HepG2 (cell line): ENCODE results near the gene KDM4D. TPM values are rescaled to one million over a fixed set of nuclear protein-coding genes. Genes with fewer than 3 reads are reported as not detected.

ENCODE experiments used
- DNMT3B ChIP-seq: conservative IDR thresholded peaks from 2 replicates; pipeline ENCODE4 v1.6.1; 2016; ENCODE audit warnings: missing biosample characterization, control low read depth
- GATAD1 ChIP-seq: IDR thresholded peaks from 2 replicates; pipeline ENCODE4 v1.6.1; 2016; ENCODE audit warnings: missing genetic modification reagents, missing compliant biosample characterization
- HNRNPLL ChIP-seq: fragments of 200-400 bp; formaldehyde crosslinking; IDR thresholded peaks from 2 replicates; pipeline ENCODE4 v1.6.1; 2017; ENCODE audit warnings: mild to moderate bottlenecking, low read depth, low read length; ENCODE audit not compliant: poor library complexity, severe bottlenecking
- HOXD1 ChIP-seq: sonication (generic); formaldehyde crosslinking; IDR thresholded peaks from 2 replicates; pipeline ENCODE4 v1.5.0; 2020; ENCODE audit warnings: missing genetic modification reagents
- KLF16 ChIP-seq, 2 experiments: sonication (generic) in 1 of 2; formaldehyde crosslinking in 1 of 2; IDR thresholded peaks; 2 replicates each; pipeline versions ENCODE4 v1.6.1 to v1.8.0; 2016 to 2023; ENCODE audit warnings: missing genetic modification reagents in 2 of 2, missing compliant biosample characterization in 1 of 2
- MYC ChIP-seq: sonication (generic); formaldehyde crosslinking; IDR thresholded peaks from 2 replicates; pipeline ENCODE4 v1.9.0; 2021; ENCODE audit warnings: missing genetic modification reagents, borderline replicate concordance
- NFKB2 ChIP-seq: sonication (generic); formaldehyde crosslinking; IDR thresholded peaks from 2 replicates; pipeline ENCODE4 v1.4.0; 2020; ENCODE audit warnings: missing genetic modification reagents, borderline replicate concordance
- ONECUT2 ChIP-seq: sonication (generic); formaldehyde crosslinking; IDR thresholded peaks from 2 replicates; pipeline ENCODE4 v1.4.0; 2020; ENCODE audit warnings: missing genetic modification reagents
- PHF20 ChIP-seq: sonication (generic); formaldehyde crosslinking; IDR thresholded peaks from 2 replicates; pipeline ENCODE4 v1.5.0; 2020; ENCODE audit warnings: mild to moderate bottlenecking, missing genetic modification reagents
- PHF8 ChIP-seq: sonication (generic); formaldehyde crosslinking; IDR thresholded peaks from 2 replicates; pipeline ENCODE4 v1.5.0; 2020; ENCODE audit warnings: missing genetic modification reagents
- RFXAP ChIP-seq: sonication (generic); formaldehyde crosslinking; IDR thresholded peaks from 2 replicates; pipeline ENCODE4 v1.4.0; 2020; ENCODE audit warnings: missing genetic modification reagents, borderline replicate concordance
- RXRA ChIP-seq: sonication (generic); formaldehyde crosslinking; IDR thresholded peaks from 2 replicates; pipeline ENCODE4 v1.5.1; 2020; ENCODE audit warnings: missing genetic modification reagents
- SP1 ChIP-seq, 2 experiments: fragments of 450-650 bp in 1 of 2; sonication (generic) in 1 of 2; formaldehyde crosslinking in 1 of 2; IDR thresholded peaks; 2 replicates each; pipeline versions ENCODE4 v1.4.0 to v1.6.1; 2016 to 2020; ENCODE audit warnings: missing genetic modification reagents in 1 of 2
- SUZ12 ChIP-seq: fragments of 150-350 bp; IDR thresholded peaks from 2 replicates; pipeline ENCODE4 v1.6.1; 2014; ENCODE audit warnings: low read depth, low read length
- TSC22D2 ChIP-seq: sonication (generic); formaldehyde crosslinking; IDR thresholded peaks from 2 replicates; pipeline ENCODE4 v1.5.1; 2020; ENCODE audit warnings: missing genetic modification reagents, mild to moderate bottlenecking, borderline replicate concordance
- YY1 ChIP-seq: IDR thresholded peaks from 2 replicates; pipeline ENCODE4 v1.6.1; 2011; ENCODE audit warnings: low read length, low read depth, moderate library complexity, mild to moderate bottlenecking; ENCODE audit not compliant: insufficient read depth, insufficient replicate concordance
- ZIK1 ChIP-seq: sonication (generic); formaldehyde crosslinking; IDR thresholded peaks from 2 replicates; pipeline ENCODE4 v1.5.0; 2020; ENCODE audit warnings: mild to moderate bottlenecking, low read depth, missing genetic modification reagents, borderline replicate concordance
- ZNF317 ChIP-seq: sonication (generic); formaldehyde crosslinking; IDR thresholded peaks from 2 replicates; pipeline ENCODE4 v1.5.0; 2020; ENCODE audit warnings: mild to moderate bottlenecking, missing genetic modification reagents
- ZNF337 ChIP-seq: sonication (generic); formaldehyde crosslinking; IDR thresholded peaks from 2 replicates; pipeline ENCODE4 v1.5.1; 2020; ENCODE audit warnings: missing genetic modification reagents, low read depth, mild to moderate bottlenecking, borderline replicate concordance
- ZNF33A ChIP-seq: sonication (generic); formaldehyde crosslinking; IDR thresholded peaks from 2 replicates; pipeline ENCODE4 v1.5.1; 2020; ENCODE audit warnings: missing genetic modification reagents, mild to moderate bottlenecking, moderate library complexity, borderline replicate concordance
- ZNF350 ChIP-seq: sonication (generic); formaldehyde crosslinking; IDR thresholded peaks from 2 replicates; pipeline ENCODE4 v1.4.0; 2020; ENCODE audit warnings: mild to moderate bottlenecking, low read depth, missing genetic modification reagents, borderline replicate concordance
- ZNF451 ChIP-seq: sonication (generic); formaldehyde crosslinking; IDR thresholded peaks from 2 replicates; pipeline ENCODE4 v1.5.0; 2020; ENCODE audit warnings: mild to moderate bottlenecking, missing genetic modification reagents
- ZNF501 ChIP-seq: sonication (generic); formaldehyde crosslinking; IDR thresholded peaks from 2 replicates; pipeline ENCODE4 v1.5.1; 2020; ENCODE audit warnings: mild to moderate bottlenecking, moderate library complexity, missing genetic modification reagents
- ZNF547 ChIP-seq: sonication (generic); formaldehyde crosslinking; IDR thresholded peaks from 2 replicates; pipeline ENCODE4 v1.5.1; 2020; ENCODE audit warnings: mild to moderate bottlenecking, missing genetic modification reagents
- ZSCAN31 ChIP-seq: sonication (generic); formaldehyde crosslinking; IDR thresholded peaks from 2 replicates; pipeline ENCODE4 v1.5.0; 2020; ENCODE audit warnings: low read depth, mild to moderate bottlenecking, missing genetic modification reagents
- polyA plus RNA-seq, 8 experiments: library from polyadenylated mRNA; depleted of rRNA in 3 of 8; stranded (reverse) in 7 of 8; unstranded in 1 of 8; fragments of >200 nt; fragmentation: Illumina TruSeq in 4 of 8; extraction: Trizol in 4 of 8; gene quantifications; 2 replicates each; pipeline versions ENCODE4 v1.2.1 to v1.2.3, GENCODE V29; 2011 to 2016; ENCODE audit warnings: low read depth in 4 of 8, missing spikeins in 1 of 8, mixed read lengths in 1 of 8; ENCODE audit not compliant: insufficient read depth in 1 of 8
- total RNA-seq, 5 experiments: library from RNA; depleted of rRNA; stranded (reverse); fragments of >200 nt; fragmentation: Illumina TruSeq; extraction: Trizol; gene quantifications; 2 replicates each; pipeline ENCODE4 v1.2.3, GENCODE V29; 2016; ENCODE audit warnings: low read depth in 1 of 5
- TF ChIP-seq, protein P1 (sequence below): sonication (generic); formaldehyde crosslinking; IDR thresholded peaks from 2 replicates; pipeline ENCODE4 v1.5.0; 2020; ENCODE audit warnings: missing genetic modification reagents, mild to moderate bottlenecking, borderline replicate concordance
- TF ChIP-seq, protein P2 (sequence below): sonication (generic); formaldehyde crosslinking; IDR thresholded peaks from 2 replicates; pipeline ENCODE4 v1.4.0; 2020; ENCODE audit warnings: missing genetic modification reagents, borderline replicate concordance

Gene KDM4D
- total and polyA plus RNA-seq, 2 of the 13 experiments (the other 11 are each of a cell fraction or from before 2014, with no cell fraction given): 0.96 to 1.3 TPM

DNA sequence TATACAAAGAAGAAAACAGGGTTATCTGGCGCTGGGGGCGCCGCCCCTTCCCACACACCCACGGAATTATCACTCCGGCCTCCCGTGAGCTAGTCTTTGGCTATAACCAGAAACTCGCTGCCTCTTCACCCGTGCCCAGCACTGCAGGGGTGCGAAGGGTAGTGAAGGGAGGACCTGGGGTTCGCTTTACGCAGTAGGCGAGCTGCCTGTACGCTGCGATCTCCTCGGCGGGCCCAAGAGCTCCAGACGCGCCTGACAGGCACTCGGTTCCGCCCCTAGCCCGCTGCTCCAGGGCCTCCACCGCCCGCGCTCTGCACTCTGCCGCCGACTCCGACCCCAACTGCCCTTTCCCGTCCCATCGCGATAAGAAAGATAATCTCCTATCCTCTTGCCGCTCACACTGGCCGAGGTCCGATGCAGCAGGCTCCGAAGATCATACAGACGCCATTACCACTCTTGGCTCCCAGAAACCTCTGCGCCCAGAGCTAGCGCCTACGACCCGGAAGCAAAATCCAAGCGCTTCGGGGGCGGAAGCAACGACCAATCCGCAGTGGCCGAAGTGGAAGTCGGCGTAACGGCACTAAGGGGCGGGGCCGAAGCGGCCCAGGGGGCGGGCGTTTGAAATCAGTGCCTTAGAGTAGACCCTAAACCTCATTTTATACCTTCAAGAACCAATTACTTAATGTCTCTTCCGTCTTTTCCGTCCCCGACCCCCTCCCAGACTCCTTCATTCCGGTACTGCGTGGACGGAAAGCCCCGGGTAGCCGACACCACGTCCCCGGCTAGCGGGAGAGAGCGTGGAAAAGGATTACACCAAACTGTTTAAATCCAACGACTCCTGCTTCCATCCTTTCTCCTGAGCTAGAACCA, at the start of gene KDM4D, which contains the start of gene CWC15 (continued):
- TF ChIP-seq SP1 (IDR thresholded peaks at IDR 0.05) (no peak), SP1 (CRISPR knock-in tag; IDR thresholded peaks at IDR 0.05) (peak; percentile 79), MYC (CRISPR knock-in tag) (peak; percentile 70; the same call in 1 of the 2 replicates), HOXD1 (CRISPR knock-in tag) (no peak), ZNF350 (peak; percentile 90), RFXAP (CRISPR knock-in tag) (peak; percentile 68; the same call in 1 of the 2 replicates), PHF20 (CRISPR knock-in tag) (peak; percentile 97), TSC22D2 (0 out of 2 replicates have a peak, but pooled peaks have one; percentile 76), YY1 (peak; percentile 94), RXRA (CRISPR knock-in tag) (peak; percentile 56; the same call in 1 of the 2 replicates), ONECUT2 (CRISPR knock-in tag) (0 out of 2 replicates have a peak, but pooled peaks have one; percentile 22), GATAD1 (CRISPR knock-in tag) (peak; percentile 98), SUZ12 (peak; percentile 39; the same call in 1 of the 2 replicates), ZNF317 (CRISPR knock-in tag) (0 out of 2 replicates have a peak, but pooled peaks have one; percentile 29), PHF8 (CRISPR knock-in tag) (peak; percentile 98), ZSCAN31 (CRISPR knock-in tag) (0 out of 2 replicates have a peak, but pooled peaks have one; percentile 66), ZNF33A (CRISPR knock-in tag) (no peak), ZIK1 (CRISPR knock-in tag) (peak; percentile 61; the same call in 1 of the 2 replicates), DNMT3B (0 out of 2 replicates have a peak, but pooled peaks have one; percentile 27), HNRNPLL (peak; percentile 82), ZNF547 (0 out of 2 replicates have a peak, but pooled peaks have one; percentile 47), ZNF337 (CRISPR knock-in tag) (no peak), KLF16 (CRISPR knock-in tag; IDR thresholded peaks at IDR 0.05) (peak in 1 of 2 experiments; percentile 84; a peak in 2 of 4 replicates), NFKB2 (CRISPR knock-in tag) (peak; percentile 55; the same call in 1 of the 2 replicates), ZNF451 (CRISPR knock-in tag) (0 out of 2 replicates have a peak, but pooled peaks have one; percentile 62), ZNF501 (peak; percentile 78)
- TF ChIP-seq, protein P1, sequence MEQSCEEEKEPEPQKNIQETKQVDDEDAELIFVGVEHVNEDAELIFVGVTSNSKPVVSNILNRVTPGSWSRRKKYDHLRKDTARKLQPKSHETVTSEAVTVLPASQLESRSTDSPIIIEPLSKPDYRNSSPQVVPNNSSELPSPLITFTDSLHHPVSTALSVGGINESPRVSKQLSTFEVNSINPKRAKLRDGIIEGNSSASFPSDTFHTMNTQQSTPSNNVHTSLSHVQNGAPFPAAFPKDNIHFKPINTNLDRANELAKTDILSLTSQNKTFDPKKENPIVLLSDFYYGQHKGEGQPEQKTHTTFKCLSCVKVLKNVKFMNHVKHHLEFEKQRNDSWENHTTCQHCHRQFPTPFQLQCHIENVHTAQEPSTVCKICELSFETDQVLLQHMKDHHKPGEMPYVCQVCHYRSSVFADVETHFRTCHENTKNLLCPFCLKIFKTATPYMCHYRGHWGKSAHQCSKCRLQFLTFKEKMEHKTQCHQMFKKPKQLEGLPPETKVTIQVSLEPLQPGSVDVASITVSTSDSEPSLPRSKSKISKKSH (CRISPR knock-in tag): peak; percentile 27; the same call in 1 of the 2 replicates
- TF ChIP-seq, protein P2, sequence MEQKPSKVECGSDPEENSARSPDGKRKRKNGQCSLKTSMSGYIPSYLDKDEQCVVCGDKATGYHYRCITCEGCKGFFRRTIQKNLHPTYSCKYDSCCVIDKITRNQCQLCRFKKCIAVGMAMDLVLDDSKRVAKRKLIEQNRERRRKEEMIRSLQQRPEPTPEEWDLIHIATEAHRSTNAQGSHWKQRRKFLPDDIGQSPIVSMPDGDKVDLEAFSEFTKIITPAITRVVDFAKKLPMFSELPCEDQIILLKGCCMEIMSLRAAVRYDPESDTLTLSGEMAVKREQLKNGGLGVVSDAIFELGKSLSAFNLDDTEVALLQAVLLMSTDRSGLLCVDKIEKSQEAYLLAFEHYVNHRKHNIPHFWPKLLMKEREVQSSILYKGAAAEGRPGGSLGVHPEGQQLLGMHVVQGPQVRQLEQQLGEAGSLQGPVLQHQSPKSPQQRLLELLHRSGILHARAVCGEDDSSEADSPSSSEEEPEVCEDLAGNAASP (CRISPR knock-in tag): peak; percentile 53; the same call in 1 of the 2 replicates
